Stimulated activated CD4-positive, alpha-beta T cell treated with anti-CD3 and anti-CD28 coated beads, Interleukin-15, amount 100 ng/mL, for 1 hour (primary cell): ENCODE results near the gene RB1.

Source experiments
- DNase-seq, 2 donors: peaks; one replicate each; pipeline ENCODE4 v3.0.0-alpha.2; 2020; ENCODE audit warnings: low read depth in 1 of 2, low spot score in 1 of 2

Gene RB1

DNA sequence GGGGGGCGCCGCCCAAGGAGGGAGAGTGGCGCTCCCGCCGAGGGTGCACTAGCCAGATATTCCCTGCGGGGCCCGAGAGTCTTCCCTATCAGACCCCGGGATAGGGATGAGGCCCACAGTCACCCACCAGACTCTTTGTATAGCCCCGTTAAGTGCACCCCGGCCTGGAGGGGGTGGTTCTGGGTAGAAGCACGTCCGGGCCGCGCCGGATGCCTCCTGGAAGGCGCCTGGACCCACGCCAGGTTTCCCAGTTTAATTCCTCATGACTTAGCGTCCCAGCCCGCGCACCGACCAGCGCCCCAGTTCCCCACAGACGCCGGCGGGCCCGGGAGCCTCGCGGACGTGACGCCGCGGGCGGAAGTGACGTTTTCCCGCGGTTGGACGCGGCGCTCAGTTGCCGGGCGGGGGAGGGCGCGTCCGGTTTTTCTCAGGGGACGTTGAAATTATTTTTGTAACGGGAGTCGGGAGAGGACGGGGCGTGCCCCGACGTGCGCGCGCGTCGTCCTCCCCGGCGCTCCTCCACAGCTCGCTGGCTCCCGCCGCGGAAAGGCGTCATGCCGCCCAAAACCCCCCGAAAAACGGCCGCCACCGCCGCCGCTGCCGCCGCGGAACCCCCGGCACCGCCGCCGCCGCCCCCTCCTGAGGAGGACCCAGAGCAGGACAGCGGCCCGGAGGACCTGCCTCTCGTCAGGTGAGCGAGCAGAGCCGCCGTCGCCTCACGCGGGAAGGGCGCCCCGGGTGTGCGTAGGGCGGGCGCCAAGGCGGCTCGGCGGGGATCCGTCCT is at the start of gene RB1:
RB1 (plus strand) TSS at position 393 of the 784 bp plus-strand sequence; CDS start at position 555, 162 bp downstream.
- DNase-seq = peak; percentile 68 to 84

DNA sequence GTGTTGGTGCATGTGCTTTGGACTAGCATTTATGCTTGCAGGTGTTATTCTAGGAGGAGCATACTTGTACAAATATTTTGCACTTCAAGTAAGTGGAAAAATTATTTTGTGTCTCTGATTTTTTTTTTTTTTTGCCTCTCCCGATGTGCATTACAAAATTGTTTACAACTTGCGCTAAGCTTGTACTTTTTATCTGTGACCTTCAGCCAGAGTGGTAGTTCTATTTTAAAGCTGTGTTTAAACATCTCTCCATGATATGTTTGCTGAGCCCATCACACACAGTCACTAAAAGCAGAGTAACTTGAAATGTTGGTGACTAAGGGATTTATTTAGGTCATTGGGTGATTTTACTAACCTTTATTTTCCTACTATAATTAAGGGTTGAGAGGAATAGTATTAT is 49.7 kb upstream of the RB1 start:
- DNase-seq = no peak

DNA sequence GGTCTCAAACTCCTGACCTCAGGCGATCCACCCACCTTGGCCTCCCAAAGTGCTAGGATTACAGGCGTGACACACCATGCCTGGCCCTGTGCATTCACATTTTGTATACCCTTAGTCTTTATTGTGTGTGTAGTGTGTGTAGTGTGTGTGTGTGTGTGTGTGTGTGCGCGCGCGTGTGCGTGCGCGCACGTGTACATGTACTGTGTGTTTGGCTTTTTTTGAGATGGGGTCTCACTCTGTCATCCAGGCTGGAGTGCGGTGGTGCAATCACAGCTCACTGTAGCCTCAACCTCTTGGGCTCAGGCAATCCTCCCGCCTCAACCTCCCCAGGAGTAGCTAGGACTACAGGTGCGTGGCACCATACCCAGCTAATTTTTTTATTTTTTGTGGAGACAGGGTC is 48.5 kb upstream of the RB1 start:
- DNase-seq = no peak

DNA sequence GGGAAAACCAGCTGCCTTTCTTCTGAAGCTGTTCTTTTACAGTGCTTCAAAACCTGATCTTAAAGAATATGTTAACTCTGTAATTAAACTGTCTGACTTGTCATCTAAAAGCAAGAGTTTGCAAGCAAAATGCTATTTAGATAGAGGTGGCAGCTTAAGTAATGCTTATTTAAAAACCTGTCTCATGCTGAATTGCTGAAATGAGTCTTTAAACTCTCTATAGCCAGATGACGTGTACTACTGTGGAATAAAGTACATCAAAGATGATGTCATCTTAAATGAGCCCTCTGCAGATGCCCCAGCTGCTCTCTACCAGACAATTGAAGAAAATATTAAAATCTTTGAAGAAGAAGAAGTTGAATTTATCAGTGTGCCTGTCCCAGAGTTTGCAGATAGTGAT is 47.6 kb upstream of the RB1 start:
- DNase-seq = no peak

DNA sequence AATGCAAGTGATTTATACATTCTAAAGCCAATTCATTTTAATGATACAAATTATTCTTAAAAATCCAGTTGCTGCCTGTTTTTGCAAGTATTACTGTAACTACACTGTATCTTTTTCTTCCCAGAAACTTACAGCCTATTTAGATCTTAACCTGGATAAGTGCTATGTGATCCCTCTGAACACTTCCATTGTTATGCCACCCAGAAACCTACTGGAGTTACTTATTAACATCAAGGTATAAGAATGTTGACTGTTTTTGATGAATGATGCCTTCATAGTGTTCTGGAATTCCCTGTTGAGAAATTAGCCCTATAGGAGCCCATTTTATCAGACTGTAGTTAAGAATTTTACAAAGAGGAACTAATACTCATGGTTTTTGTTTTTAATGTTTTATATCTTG is 45.5 kb upstream of the RB1 start:
- DNase-seq = no peak

DNA sequence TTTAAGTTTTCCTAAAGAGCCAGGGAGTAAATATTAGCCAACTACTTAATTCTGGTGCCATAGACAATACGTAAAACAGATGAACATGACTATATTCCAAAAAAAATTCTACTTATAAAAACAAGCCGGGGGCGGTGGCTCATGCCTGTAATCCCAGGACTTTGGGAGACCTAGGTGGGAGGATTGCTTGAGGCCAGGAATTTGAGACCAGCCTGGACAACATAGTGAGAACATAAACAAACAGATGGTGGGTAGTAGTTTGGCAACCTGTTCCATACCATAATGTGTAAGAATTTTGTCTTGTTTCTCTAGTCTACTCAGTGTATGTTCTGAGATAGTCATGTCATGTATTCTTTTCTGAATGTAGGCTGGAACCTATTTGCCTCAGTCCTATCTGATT is 45.1 kb upstream of the RB1 start:
- DNase-seq = no peak

DNA sequence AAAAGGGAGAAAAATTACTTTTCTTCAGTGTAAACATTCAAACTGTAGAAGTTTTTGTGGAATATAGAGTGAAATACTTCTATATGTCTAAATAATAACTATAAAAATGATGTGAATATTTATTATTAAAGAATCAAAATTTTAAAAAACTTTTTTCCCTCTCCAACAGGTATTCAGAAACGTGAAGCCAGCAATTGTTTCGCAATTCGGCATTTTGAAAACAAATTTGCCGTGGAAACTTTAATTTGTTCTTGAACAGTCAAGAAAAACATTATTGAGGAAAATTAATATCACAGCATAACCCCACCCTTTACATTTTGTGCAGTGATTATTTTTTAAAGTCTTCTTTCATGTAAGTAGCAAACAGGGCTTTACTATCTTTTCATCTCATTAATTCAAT is 42.6 kb upstream of the RB1 start:
- DNase-seq = no peak

DNA sequence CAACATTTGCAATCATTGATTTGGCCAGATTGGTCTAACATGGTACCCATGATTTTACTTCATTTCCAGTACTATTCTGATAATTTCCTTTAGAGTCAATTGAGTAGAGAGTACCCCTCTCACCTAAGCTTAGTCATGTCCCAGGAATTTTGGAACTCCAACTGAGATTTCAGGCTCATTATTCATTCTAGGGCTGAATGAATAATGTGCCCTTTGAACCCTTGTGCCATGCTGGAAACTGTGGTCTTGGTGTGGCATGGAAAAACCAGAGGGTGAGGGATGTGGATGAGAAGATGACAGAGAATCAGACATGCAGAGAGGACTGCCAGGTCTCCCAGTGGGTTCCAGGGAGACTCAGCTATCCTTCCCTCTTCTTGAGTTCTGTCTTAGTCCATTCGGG is 40.4 kb upstream of the RB1 start:
- no peak for DNase-seq

DNA sequence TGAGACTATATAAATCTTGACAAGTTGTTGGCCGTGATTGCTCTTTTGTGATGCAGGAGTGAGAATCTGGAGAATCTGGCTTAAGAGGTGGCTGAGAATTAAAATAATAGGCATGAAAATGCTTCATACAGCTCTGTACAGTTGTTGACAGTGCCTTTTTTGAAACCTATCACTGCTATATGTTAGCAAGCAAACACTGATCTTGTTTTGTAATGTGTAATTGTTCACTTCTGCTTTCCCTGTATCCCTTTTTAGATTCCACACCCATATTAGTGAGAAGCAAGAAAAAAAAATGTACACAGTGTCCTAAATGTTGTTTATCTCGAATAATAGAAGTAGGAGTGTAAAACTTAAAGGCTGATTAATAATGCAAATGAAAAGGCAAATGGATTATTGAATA is 39.5 kb upstream of the RB1 start:
- no peak for DNase-seq

DNA sequence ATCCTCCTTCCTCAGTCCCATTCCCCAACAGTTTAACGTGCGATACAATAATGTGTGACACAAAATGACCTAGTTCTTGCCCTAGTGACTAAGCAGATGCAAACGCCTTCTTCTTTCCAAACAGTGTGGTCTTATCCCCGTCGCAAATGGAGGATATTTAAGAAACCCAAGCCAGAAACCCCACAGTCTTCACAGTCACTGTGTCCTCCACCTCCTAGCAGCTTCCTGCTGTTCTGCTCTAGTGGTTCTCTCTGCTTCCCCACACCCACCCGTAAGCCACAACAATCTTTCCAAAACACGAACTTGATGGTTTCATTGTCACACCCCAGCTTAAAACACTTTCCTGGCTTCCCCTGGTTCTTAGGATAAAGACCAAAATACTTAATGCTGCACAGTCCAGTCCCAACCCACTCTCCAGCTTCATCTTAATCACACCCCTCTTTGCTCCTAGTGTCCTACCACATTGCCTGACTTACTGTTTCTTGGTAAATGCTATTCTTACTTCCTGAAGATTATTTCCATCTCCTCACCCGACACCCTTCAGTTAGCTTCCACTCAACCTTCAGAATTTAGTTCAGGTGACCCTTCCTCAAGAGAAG is 38.2 kb upstream of the RB1 start:
- no peak for DNase-seq

DNA sequence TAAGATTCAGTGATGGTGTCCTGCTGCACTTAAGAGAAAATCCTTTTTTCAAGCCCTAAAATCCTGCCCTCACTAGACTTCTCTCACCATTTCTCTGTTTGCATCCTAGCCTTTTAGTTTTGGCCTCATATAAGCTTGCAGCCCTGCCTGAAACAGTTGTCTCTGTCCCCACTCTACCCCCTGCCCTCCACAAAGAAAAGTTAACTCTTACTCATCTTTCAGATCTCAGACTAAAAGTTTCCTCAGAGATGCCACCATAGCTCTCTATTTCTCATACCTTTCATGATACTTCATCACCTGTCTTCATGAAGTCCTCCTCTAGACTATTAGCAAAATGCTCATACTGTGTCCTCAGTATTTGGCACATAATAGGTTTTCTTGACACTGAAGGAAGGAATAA is 37.4 kb upstream of the RB1 start:
- no peak for DNase-seq

DNA sequence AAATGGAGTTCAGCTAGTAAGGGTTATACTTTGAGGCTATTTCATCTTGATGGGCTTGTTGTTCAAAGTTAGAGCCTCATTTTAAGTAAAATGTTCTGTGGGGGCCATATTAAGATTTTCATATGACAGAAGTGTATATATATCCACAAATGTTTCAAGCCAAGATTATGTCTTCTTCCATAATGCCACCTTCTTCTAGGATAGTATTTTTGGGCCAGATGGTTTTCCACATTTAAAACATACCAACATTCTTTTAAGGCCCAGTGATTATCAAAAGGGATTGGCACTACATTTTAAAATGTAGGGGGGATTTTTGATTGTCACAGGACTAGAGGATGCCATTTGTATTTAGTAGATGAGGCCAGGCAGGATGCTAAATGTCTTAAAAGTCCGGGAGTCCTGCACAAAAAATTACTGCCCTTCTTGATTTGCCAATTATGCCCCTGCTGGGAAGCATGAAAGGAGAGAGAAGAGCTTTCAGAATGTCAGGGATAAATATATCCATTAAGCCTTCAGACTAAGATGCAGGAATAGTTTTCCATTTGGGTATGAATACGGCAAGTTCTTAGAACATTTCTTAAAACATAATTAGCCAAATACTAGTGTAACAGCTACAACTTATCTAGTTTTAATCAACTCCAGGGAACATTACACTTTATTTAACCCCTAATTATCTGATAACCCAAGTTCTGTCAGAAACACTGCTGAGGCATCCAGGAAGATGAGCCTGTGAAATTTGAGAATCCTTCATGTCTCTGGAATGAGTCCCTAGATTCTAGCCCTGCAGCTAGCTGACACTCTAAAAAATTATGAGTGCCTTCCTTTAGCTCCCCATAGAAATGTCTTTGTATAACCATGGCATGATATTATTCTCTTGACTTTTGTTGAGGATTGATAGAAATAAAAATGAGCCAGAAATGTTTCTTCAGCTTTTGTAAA is 36.6 kb upstream of the RB1 start:
- no peak for DNase-seq

DNA sequence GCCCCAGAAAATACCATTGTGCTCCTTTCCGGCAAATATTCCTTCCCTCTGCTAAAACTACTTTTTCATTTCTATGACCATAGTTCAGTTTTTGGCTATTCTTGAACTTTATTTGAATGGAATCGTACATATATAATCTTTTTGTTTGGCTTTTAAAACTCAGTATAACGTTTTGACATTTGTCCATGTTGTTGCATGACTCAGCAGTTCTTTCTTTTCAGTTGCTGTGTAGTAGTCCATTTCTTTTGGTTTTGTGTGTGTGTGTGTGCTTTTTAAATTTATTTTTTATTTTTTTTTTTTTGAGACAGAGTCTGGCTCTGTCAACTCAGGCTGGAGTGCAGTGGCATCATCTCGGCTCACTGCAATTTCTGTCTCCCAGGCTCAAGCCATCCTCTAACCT is 35.5 kb upstream of the RB1 start:
- no peak for DNase-seq

DNA sequence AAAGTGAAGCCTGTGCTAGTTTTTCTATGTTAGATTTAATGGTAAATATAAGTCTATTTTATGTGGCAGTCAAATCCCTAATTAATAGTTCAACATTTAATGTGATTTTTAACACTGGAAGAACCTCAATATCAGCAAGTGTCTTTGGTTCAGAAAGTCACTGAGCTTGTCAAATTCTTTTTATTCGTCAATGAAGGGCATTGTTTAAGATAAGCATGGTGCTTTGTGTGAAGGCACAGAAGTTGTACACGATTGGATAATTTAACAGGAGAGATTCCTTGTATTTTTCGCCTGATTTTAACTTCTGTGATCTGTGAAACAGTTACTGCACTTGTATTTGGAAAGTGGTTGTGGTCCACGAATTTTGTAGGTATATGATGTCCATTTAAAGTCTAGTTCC is 30.2 kb upstream of the RB1 start:
- DNase-seq = no peak

DNA sequence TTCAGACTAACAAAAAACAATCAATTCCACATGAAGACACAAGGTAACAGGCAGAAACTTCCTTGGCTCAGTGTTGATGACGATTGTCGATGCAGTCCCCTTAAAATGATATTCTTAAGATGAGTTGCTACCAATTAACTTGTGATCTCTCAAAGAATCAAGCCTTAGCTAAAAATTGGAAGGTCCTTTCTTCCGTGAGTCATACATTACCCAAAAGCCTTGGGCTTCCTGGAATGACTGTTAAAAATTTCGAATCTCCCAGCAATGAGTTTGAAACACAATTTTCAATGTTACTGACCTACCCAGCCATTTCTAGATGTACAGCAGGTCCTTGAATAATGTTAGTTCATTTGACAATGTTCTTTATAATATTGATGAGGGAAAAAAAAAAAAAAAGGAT is 28.0 kb upstream of the RB1 start:
- no peak for DNase-seq

DNA sequence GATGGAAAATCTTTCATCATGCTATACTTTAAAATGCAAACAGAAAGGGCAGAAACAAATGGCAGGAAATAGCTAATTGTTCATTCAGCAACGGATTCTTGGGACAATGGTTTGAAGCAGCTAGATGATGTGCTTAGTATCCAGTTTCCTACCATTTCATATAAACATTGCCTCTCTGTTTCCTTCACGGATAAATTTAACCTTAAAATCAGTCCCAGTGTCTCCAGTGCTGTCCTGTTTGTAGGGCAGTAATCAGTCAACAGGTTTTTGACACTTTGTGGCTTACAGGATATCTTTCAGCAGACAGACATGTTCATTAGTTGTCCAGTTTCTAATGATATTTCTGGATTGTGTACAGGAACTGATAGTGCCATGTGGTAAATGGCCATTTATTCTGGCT is 24.7 kb upstream of the RB1 start:
- DNase-seq = no peak

DNA sequence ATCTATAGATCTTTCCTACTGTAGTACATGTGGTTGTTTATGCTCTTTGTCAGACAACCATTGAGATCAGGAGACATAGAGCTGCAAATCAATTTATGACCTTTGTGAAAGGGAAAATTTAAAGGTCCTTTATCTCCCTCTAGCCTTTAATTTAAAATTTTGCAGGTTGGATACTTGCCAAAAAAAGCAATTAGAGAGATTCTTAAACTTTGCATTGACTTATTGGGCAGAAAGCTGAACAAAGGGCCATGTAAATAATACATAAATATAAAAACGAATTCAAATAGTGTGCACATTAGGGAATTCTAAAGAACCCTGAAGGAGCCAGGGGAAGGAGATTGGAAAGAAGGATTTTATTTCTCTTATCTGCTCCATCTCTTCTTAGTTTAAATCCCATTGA is 22.0 kb upstream of the RB1 start:
- no peak for DNase-seq

DNA sequence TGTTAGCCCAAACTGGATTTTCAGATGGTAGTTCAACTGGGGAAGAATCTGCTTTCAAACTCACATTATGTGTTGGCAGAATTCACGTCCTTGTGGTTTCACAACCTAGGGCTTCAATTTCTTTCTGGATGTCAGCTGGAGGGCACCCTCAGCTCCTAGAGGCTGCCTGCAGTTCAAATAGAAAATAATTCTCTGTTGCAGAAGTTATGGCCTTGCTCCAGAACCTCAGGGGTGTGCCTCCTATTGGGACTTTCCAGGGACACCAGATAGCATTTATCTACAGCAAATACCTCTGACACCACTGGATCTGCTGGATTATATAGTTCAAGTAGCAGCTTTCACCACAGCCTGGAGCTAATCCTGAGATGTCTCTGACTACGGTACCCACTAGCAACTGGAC is 11.8 kb upstream of the RB1 start:
- no peak for DNase-seq

DNA sequence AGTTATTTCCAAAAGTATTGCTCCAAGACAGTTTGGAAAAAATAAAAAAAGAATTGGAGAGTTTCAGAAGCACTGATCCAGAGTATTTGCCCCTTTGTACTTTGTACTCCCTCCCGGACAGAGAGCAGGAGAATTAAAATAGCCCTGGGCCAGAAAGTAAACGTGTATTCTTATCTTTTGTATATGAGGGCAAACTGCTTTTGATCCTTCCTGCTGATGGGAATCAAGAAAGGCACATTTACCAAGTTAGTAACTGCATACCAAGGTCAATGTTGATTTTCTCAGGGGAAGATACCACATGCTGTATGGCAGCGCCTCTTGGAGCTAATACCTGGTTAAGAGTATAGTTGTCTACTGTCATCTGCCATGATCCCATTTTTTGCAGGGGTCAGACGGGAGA is 10.9 kb upstream of the RB1 start:
- no peak for DNase-seq

DNA sequence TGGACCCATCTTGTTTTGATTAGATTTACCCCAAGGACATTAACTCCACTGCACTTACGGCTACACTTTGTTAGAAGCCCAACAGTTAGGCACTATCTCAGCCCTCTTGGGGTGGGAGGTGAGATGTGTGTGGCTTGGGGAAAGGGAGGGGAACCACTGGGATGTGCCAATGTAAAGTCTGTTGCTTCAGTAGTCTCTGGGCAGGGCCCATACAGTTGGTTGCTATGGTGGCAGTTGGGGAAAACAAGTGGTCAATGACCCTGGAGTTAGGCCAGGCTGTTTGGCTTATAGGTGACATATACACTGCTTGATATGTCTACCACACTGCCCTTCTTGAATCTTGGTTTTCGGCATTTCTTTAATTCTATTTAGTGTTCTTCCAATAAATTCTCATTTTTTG is 8.9 kb upstream of the RB1 start:
- no peak for DNase-seq

DNA sequence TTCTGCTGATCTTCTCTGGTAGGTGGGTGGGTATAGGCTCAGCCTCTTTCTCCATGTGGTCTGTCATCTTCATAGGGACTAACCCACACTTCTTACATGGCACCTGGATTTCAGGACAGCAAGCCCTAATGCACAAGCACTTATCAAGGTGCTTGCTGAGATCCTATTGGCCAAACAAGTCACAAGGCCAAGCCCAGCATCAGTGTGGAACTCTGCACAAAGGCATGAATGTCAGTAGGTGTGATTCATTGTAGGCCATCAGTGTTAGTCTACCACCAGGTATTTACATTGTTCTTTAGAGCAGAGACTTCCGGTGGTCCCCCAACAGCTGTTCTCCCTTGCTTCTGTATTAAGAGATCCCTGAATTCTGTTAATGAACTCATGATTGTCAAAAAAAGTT is 8.3 kb upstream of the RB1 start:
- no peak for DNase-seq

DNA sequence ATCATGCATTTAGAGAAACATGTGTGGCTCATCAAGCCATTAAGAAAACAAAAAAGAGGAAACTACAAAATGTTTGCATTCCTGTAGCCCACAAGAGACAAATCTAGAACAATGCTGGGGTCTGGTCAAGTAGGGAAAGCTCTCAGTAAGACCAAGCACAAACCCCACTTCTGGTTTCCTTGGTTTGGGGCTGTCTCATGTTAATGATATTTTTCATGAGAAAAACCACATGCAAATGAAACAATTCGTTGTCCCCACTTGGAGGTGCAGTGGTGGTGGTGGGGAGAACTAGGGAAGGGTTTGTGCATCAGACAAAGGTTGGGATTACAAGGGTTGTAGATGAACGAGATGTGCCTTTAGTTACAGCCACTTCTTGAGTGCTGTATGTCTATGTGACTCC is 7.0 kb upstream of the RB1 start:
- DNase-seq = no peak
